IMR-90 (cell line): ENCODE data around the gene MALSU1. TPM values are rescaled to one million over a fixed set of nuclear protein-coding genes. Genes with fewer than 3 reads are reported as not detected.
A peak's percentile ranks its signal among the peaks of the same experiment; 100 is the strongest.

ENCODE experiments used
- ATAC-seq: fragments of 200-7000 bp; cut with Tn5 transposase; 2 replicates; pipeline ENCODE4 v1.9.1; 2020; ENCODE audit warnings: low read depth, mild to moderate bottlenecking, moderate library complexity
- BruUV-seq: library from RNA; stranded (reverse); fragments of 400-500 nt; replicated peaks from 2 replicates; lab custom pipeline; 2021; lab: Mats Ljungman, UMichigan
- CTCF ChIA-PET: fragments of 300-600 bp; formaldehyde crosslinking; extraction: SDS; loops from one replicate; lab custom pipeline; 2021; ENCODE audit warnings: antibody characterized with exemption; lab: Yijun Ruan, JAX
- POLR2A ChIA-PET: fragments of 300-600 bp; sonication (Branson Sonifier 250); formaldehyde crosslinking; loops from one replicate; lab custom pipeline; 2022; ENCODE audit warnings: antibody characterized with exemption; ENCODE audit not compliant: unreplicated experiment; lab: Charles Lee
- DNase-seq: peaks from one replicate; pipeline ENCODE4 v3.0.0; 2013
- H2AFZ ChIP-seq: replicated peaks from 2 replicates; pipeline ENCODE3; 2013; ENCODE audit warnings: low read length, mild to moderate bottlenecking; ENCODE audit not compliant: poor library complexity
- H2AK5ac ChIP-seq: 2 replicates; pipeline ENCODE4 v1.6.1; 2013; ENCODE audit warnings: low read depth, low read length, inconsistent platforms
- H2AK9ac ChIP-seq: replicated peaks from 2 replicates; pipeline ENCODE3; 2013; ENCODE audit warnings: mild to moderate bottlenecking, low read depth, low read length, moderate library complexity; ENCODE audit not compliant: poor library complexity
- H2BK120ac ChIP-seq: 2 replicates; pipeline ENCODE4 v1.6.1; 2013; ENCODE audit warnings: low read depth, low read length, inconsistent platforms
- H2BK15ac ChIP-seq: 3 replicates; pipeline ENCODE4 v1.6.1; 2013; ENCODE audit warnings: low read depth, low read length, inconsistent platforms
- H2BK20ac ChIP-seq: 2 replicates; pipeline ENCODE4 v1.6.1; 2013; ENCODE audit warnings: low read depth, mild to moderate bottlenecking, inconsistent platforms, low read length, moderate library complexity
- H2BK5ac ChIP-seq: 2 replicates; pipeline ENCODE4 v1.6.1; 2013; ENCODE audit warnings: mild to moderate bottlenecking, low read depth, low read length, inconsistent platforms; ENCODE audit not compliant: poor library complexity, severe bottlenecking
- H3K14ac ChIP-seq: replicated peaks from 2 replicates; pipeline ENCODE4 v1.6.1; 2013; ENCODE audit warnings: low read depth, low read length, inconsistent platforms
- H3K18ac ChIP-seq: 2 replicates; pipeline ENCODE4 v1.6.1; 2013; ENCODE audit warnings: low read depth, low read length, control low read depth
- H3K23ac ChIP-seq: 2 replicates; pipeline ENCODE4 v1.6.1; 2013; ENCODE audit warnings: low read depth, low read length, inconsistent platforms
- H3K27ac ChIP-seq: 2 replicates; pipeline ENCODE4 v1.5.1; 2013; ENCODE audit warnings: mild to moderate bottlenecking, control low read depth, low read length; ENCODE audit not compliant: insufficient read depth
- H3K27me3 ChIP-seq: 2 replicates; pipeline ENCODE4 v1.6.1; 2013; ENCODE audit warnings: low read length; ENCODE audit not compliant: control insufficient read depth, insufficient read depth
- H3K36me3 ChIP-seq: 2 replicates; pipeline ENCODE4 v1.6.1; 2013; ENCODE audit warnings: low read length, mixed read lengths; ENCODE audit not compliant: control insufficient read depth, insufficient read depth
- H3K4ac ChIP-seq: 2 replicates; pipeline ENCODE4 v1.6.1; 2013; ENCODE audit warnings: low read depth, low read length, inconsistent platforms
- H3K4me1 ChIP-seq: 2 replicates; pipeline ENCODE4 v1.6.1; 2013; ENCODE audit warnings: low read length, mixed read lengths; ENCODE audit not compliant: control insufficient read depth, insufficient read depth
- H3K4me2 ChIP-seq: 2 replicates; pipeline ENCODE4 v1.6.1; 2013; ENCODE audit warnings: low read depth, mild to moderate bottlenecking, control low read depth, low read length, moderate library complexity
- H3K4me3 ChIP-seq: 2 replicates; pipeline ENCODE4 v1.5.1; 2013; ENCODE audit warnings: low read depth, mild to moderate bottlenecking, control low read depth, low read length, moderate library complexity; ENCODE audit not compliant: insufficient read depth
- H3K56ac ChIP-seq: 2 replicates; pipeline ENCODE4 v1.6.1; 2013; ENCODE audit warnings: low read length, inconsistent platforms; ENCODE audit not compliant: insufficient read depth; ENCODE audit errors: extremely low read depth
- H3K79me1 ChIP-seq, 2 experiments: 2 replicates each; pipeline ENCODE4 v1.6.1; 2013; ENCODE audit warnings: low read length in 2 of 2, inconsistent platforms in 1 of 2, low read depth in 1 of 2
- H3K9ac ChIP-seq: 2 replicates; pipeline ENCODE4 v1.6.1; 2013; ENCODE audit warnings: low read depth, low read length, control low read depth
- H3K9me1 ChIP-seq: 2 replicates; pipeline ENCODE4 v1.6.1; 2013; ENCODE audit warnings: low read length, inconsistent platforms; ENCODE audit not compliant: insufficient read depth
- H3K9me3 ChIP-seq: 2 replicates; pipeline ENCODE4 v1.6.1; 2013; ENCODE audit warnings: low read length; ENCODE audit not compliant: control insufficient read depth, insufficient read depth
- H4K20me1 ChIP-seq: 2 replicates; pipeline ENCODE4 v1.6.1; 2013; ENCODE audit warnings: low read length, inconsistent platforms; ENCODE audit not compliant: insufficient read depth
- H4K5ac ChIP-seq: 2 replicates; pipeline ENCODE4 v1.6.1; 2013; ENCODE audit warnings: mild to moderate bottlenecking, low read depth, low read length, control low read depth
- H4K8ac ChIP-seq, 2 experiments: 2 replicates each; pipeline ENCODE4 v1.6.1; 2013; ENCODE audit warnings: low read depth in 2 of 2, low read length in 2 of 2, control low read depth in 1 of 2, inconsistent platforms in 1 of 2
- H4K91ac ChIP-seq: 2 replicates; pipeline ENCODE4 v1.6.1; 2013; ENCODE audit warnings: low read depth, low read length, inconsistent platforms; ENCODE audit not compliant: insufficient read depth
- BHLHE40 ChIP-seq: fragments of 150-350 bp; IDR thresholded peaks from 2 replicates; pipeline ENCODE4 v1.6.1; 2016; ENCODE audit warnings: mild to moderate bottlenecking, low read depth, low read length
- CEBPB ChIP-seq: IDR thresholded peaks from 2 replicates; pipeline ENCODE4 v1.6.1; 2012; ENCODE audit warnings: low read depth, low read length, improper control_type of control experiment
- CTCF ChIP-seq: conservative IDR thresholded peaks from 2 replicates; pipeline ENCODE4 v1.5.1; 2012; ENCODE audit warnings: mild to moderate bottlenecking, low read depth, low read length, improper control_type of control experiment
- FOS ChIP-seq: fragments of 150-350 bp; IDR thresholded peaks from 2 replicates; pipeline ENCODE4 v1.6.1; 2016; ENCODE audit warnings: low read depth, low read length
- MXI1 ChIP-seq: IDR thresholded peaks from 2 replicates; pipeline ENCODE4 v1.6.1; 2012; ENCODE audit warnings: low read depth, mild to moderate bottlenecking, low read length, moderate library complexity, borderline replicate concordance
- POLR2A ChIP-seq: IDR thresholded peaks from 2 replicates; pipeline ENCODE4 v1.6.1; 2012; ENCODE audit warnings: mild to moderate bottlenecking, low read depth, low read length
- RFX5 ChIP-seq: IDR thresholded peaks from 2 replicates; pipeline ENCODE4 v1.8.0; 2012; ENCODE audit warnings: low read depth, mild to moderate bottlenecking, low read length, moderate library complexity
- SMC3 ChIP-seq: fragments of 150-350 bp; IDR thresholded peaks from 2 replicates; pipeline ENCODE4 v1.6.1; 2016; ENCODE audit warnings: low read depth, mild to moderate bottlenecking, antibody characterized with exemption, low read length, moderate library complexity
- WGBS, 2 experiments: methylation state at CpG; one replicate each; pipeline versions ENCODE4 v1.1.5 to v1.1.7; 2013; ENCODE audit warnings: missing lambda C conversion rate in 2 of 2; ENCODE audit not compliant: insufficient read length in 1 of 2; ENCODE audit errors: extremely low coverage in 2 of 2; 5-methylcytosine and 5-hydroxymethylcytosine counted together
- dilution Hi-C: fragments of 300-500 bp; cut with HindIII; formaldehyde crosslinking; loops from one replicate; pipeline ENCODE4 v1.14.3; 2018; ENCODE audit warnings: low sequenced_read_pairs; ENCODE audit not compliant: unreplicated experiment
- in situ Hi-C: fragments of 300-500 bp; cut with MboI; formaldehyde crosslinking; loops from 3 replicates; pipeline ENCODE4 v1.14.3; 2019; ENCODE audit warnings: low sequenced_read_pairs, inconsistent platforms, mixed read lengths
- intact Hi-C: fragments of 100-400 bp; cut with micrococcal nuclease; formaldehyde crosslinking; loops from 2 replicates; pipeline ENCODE4 v1.10.0; 2022
- polyA plus RNA-seq, 3 experiments: library from polyadenylated mRNA; depleted of rRNA; stranded (reverse); fragments of >200 nt; gene quantifications; 2 replicates each; pipeline ENCODE4 v1.2.3, GENCODE V29; 2012; ENCODE audit warnings: low replicate concordance in 1 of 3
- total RNA-seq: library from RNA; depleted of rRNA; stranded (reverse); fragments of >200 nt; gene quantifications from 2 replicates; pipeline ENCODE4 v1.2.3, GENCODE V29; 2012

Gene MALSU1
- total and polyA plus RNA-seq, 2 of the 4 experiments (the other 2 are of a cell fraction): 30.5 to 36.0 TPM

GRCh38 chr7:23349484-23350157 lies 50.5 kb downstream of the MALSU1 start:
- no peaks in the 10 kb centered on the region for H3K27me3 ChIP-seq
- peak overlapping the region; percentile 87 for H3K4ac ChIP-seq
- H3K9me3 ChIP-seq: no peaks in the 10 kb centered on the region
- CTCF ChIA-PET: interaction anchor here (0.8 kb wide), 2 partner anchors 81 to 1620 kb away, joined by 3 read pairs; no protein-coding TSS in a partner anchor
- H3K27ac ChIP-seq: peak overlapping the region; percentile 72
- peak overlapping the region; percentile 45; the same call in 1 of the 2 replicates for H3K9ac ChIP-seq
- in situ Hi-C loops (no loop called here), dilution Hi-C loops (no loop called here), intact Hi-C loops (no loop called here)
- H3K4me1 ChIP-seq: peaks cover 24% of the 10 kb centered on the region
- peak overlapping the region; percentile 53; the same call in 1 of the 2 replicates for H4K5ac ChIP-seq
- peak overlapping the region; percentile 98 for H2BK20ac ChIP-seq
- peak overlapping the region; percentile 77; the same call in 1 of the 2 replicates for H3K18ac ChIP-seq
- H3K56ac ChIP-seq: peak overlapping the region; percentile 25; the same call in 1 of the 2 replicates
- peak; percentile 90 for DNase-seq
- H3K4me2 ChIP-seq: peak overlapping the region; percentile 71
- peak overlapping the region; percentile 88 for H4K91ac ChIP-seq
- BruUV-seq: no TSS peak
- H3K23ac ChIP-seq: peak overlapping the region; percentile 82
- peak overlapping the region; percentile 79 for H2AK9ac ChIP-seq
- H2AK5ac ChIP-seq: peak overlapping the region; percentile 97
- peak overlapping the region; percentile 7 to 72; a peak in 3 of 4 replicates for H4K8ac ChIP-seq
- TF ChIP-seq FOS: 0 out of 2 replicates have a peak, but pooled peaks have one; percentile 34
- no peak for TF ChIP-seq RFX5
- no peak for TF ChIP-seq SMC3
- TF ChIP-seq CTCF: no peak
- TF ChIP-seq MXI1: no peak
- no peak for TF ChIP-seq POLR2A
- TF ChIP-seq CEBPB: no peak
- peak; percentile 48 for TF ChIP-seq BHLHE40
- no peak overlapping the region for H3K4me3 ChIP-seq
- POLR2A ChIA-PET: no interaction called here
- peaks cover 31% of the 10 kb centered on the region for H3K9me1 ChIP-seq
- peaks cover 4% of the 10 kb centered on the region; the same call in 1 of the 2 replicates for H4K20me1 ChIP-seq
- H3K14ac ChIP-seq: peak overlapping the region; percentile 85
- peak; percentile 65 for ATAC-seq
- H3K79me1 ChIP-seq: peaks cover 24 to 75% of the 10 kb centered on the region in 2 experiments
- peak overlapping the region; percentile 89 for H2BK5ac ChIP-seq
- WGBS, 2 experiments: no CpG with 5 or more reads among the region's 7 CpGs
- H3K36me3 ChIP-seq: peaks cover 12% of the 10 kb centered on the region
- H2BK15ac ChIP-seq: peak overlapping the region; percentile 72
- H2AFZ ChIP-seq: no peak overlapping the region
- H2BK120ac ChIP-seq: peak overlapping the region; percentile 87
